22Rv1 (cell line): Measurements from ENCODE around the gene RNF220.

ENCODE experiments used
- ZFX ChIP-seq: fragments of 450-650 bp; IDR thresholded peaks from 2 replicates; pipeline ENCODE4 v1.6.1; 2017; ENCODE audit warnings: antibody characterized with exemption, borderline replicate concordance
- TF ChIP-seq, protein P1 (sequence below): fragments of 450-650 bp; IDR thresholded peaks from 2 replicates; pipeline ENCODE4 v1.5.1; 2017; ENCODE audit warnings: mild to moderate bottlenecking

DNA sequence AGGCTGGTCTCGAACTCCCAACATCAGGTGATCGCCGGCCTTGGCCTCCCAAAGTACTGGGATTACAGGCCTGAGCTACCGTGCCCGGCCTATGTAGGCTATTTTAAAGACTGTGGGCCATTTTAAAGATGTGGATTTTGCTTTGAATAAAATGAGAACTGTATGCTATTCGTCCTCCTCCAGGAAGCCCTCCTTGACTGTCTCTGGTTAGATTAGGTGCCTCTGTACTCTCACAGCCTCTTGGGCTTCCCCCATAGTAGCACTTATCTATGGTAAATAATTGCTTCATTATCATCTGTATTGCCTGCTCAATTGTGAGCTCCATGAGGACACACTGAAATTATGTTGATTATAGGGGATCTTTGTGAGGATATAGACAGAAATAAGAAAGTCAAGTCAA, 29.5 kb upstream of the RNF220 start:
- TF ChIP-seq, protein P1, sequence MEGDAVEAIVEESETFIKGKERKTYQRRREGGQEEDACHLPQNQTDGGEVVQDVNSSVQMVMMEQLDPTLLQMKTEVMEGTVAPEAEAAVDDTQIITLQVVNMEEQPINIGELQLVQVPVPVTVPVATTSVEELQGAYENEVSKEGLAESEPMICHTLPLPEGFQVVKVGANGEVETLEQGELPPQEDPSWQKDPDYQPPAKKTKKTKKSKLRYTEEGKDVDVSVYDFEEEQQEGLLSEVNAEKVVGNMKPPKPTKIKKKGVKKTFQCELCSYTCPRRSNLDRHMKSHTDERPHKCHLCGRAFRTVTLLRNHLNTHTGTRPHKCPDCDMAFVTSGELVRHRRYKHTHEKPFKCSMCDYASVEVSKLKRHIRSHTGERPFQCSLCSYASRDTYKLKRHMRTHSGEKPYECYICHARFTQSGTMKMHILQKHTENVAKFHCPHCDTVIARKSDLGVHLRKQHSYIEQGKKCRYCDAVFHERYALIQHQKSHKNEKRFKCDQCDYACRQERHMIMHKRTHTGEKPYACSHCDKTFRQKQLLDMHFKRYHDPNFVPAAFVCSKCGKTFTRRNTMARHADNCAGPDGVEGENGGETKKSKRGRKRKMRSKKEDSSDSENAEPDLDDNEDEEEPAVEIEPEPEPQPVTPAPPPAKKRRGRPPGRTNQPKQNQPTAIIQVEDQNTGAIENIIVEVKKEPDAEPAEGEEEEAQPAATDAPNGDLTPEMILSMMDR = no peak
- TF ChIP-seq ZFX = no peak
